ENCODE data around the gene PSD. TPM values are rescaled to one million over a fixed set of nuclear protein-coding genes. Genes with fewer than 3 reads are reported as not detected.

Gene PSD
- total and polyA plus RNA-seq, 2 donors (not counting 3 experiments of a cell fraction or from before 2014, with no cell fraction given) = 0.10 to 0.40 TPM

DNA sequence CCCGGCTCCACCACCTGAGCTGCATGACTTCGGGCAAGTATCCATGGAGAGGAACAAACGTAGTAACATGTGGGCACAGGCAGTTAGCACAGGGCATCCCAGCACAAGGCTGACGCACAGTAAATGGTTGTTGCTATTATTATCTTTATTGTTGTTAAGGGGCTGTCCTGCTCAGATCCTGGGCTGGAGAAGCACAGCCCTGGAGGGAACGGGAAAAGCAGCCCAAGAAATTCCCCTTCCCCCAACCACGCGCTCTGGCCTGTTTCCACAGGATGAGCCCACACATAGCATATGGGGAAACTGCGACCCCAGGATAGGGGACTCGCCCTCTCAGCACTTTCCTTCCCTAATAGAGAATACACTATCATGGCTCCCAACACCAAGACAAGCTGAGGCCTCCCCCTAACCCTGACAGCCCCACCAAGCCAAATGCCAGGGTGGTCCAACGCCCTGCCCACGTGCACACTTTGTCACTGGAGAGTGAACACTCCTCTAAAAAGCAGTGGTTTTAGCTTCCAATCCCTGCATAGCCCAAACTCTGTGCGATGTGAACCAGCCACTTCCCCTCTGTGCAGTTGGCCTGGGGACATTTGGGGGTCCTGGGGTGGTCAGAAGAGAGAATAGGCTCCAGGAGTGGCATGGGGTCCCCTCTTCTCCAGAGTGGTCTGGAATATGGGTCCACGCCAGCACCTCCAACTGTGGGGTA, 11.0 kb downstream of the PSD start:
- no peak for FAIRE-seq
- Histone ChIP-seq H3K4me1 (ENCODE audit: control insufficient read depth, extremely low read depth, insufficient read depth, low read length) (no peaks in the 10 kb centered on the region), H3K79me2 (ENCODE audit: control insufficient read depth, insufficient read depth, low read length) (no peaks in the 10 kb centered on the region), H3K27me3 (ENCODE audit: control insufficient read depth in 2 of 2, insufficient read depth in 2 of 2, low read length in 2 of 2) (peaks cover 37 to 44% of the 10 kb centered on the region in 2 experiments), H3K27ac (ENCODE audit: insufficient read depth, low read depth, low read length) (no peak overlapping the region), H3K36me3 (ENCODE audit: control insufficient read depth in 2 of 2, extremely low read depth in 1 of 2, insufficient read depth in 2 of 2, low read length in 2 of 2) (peaks cover 0 to under 1% of the 10 kb centered on the region in 2 experiments), H2AFZ (ENCODE audit: low read depth, low read length) (no peak overlapping the region), H3K9me3 (replicated peaks; ENCODE audit: control insufficient read depth, insufficient read depth, low read length) (no peaks in the 10 kb centered on the region), H4K20me1 (replicated peaks; ENCODE audit: control insufficient read depth, extremely low read depth, insufficient read depth, low read length) (no peaks in the 10 kb centered on the region), H3K9ac (replicated peaks; ENCODE audit: extremely low read depth, insufficient read depth, low read length) (no peak overlapping the region), H3K4me2 (ENCODE audit: insufficient read depth, low read length) (no peak overlapping the region), H3K9me1 (replicated peaks; ENCODE audit: control insufficient read depth, extremely low read depth, insufficient read depth, low read length) (no peaks in the 10 kb centered on the region), H3K4me3 (replicated peaks in 1 of 3; ENCODE audit: insufficient read depth in 1 of 3, low read depth in 1 of 3, low read length in 3 of 3) (no peak overlapping the region)
- DNase-seq (ENCODE audit: low read depth, low spot score) = no peak
- ChIA-PET POLR2A (no interaction called here), CTCF (interaction anchor here (1.1 to 5.8 kb wide), 4 partner anchors 15 to 188 kb away, joined by 4 to 51 read pairs (median 6); partner anchors contain the start of gene FBXL15)
- dilution Hi-C loops (cut with MboI; ENCODE audit: extremely low pct_ligation_motif_present, low sequenced_read_pairs) = no loop called here
- no TSS peak for BruUV-seq (replicated peaks)
- TF ChIP-seq EZH2 (IDR thresholded peaks at IDR 0.05; ENCODE audit: borderline replicate concordance, low read depth, low read length, severe bottlenecking) = no peak
- TF ChIP-seq MYC (IDR thresholded peaks at IDR 0.05; ENCODE audit: low read depth, low read length) = no peak
- TF ChIP-seq FOS (IDR thresholded peaks at IDR 0.05; ENCODE audit: borderline replicate concordance, insufficient read depth, low read length) = no peak
- TF ChIP-seq POLR2A (IDR thresholded peaks at IDR 0.05; ENCODE audit: low read depth, low read length) = no peak
- no peak for TF ChIP-seq JUN (IDR thresholded peaks at IDR 0.05; ENCODE audit: borderline replicate concordance, insufficient read depth, insufficient read length, low read depth)
- no peak for TF ChIP-seq GATA2 (IDR thresholded peaks at IDR 0.05; ENCODE audit: insufficient read depth, insufficient read length, low read depth, low read length)
- intact Hi-C loops (cut with micrococcal nuclease) = no loop called here

DNA sequence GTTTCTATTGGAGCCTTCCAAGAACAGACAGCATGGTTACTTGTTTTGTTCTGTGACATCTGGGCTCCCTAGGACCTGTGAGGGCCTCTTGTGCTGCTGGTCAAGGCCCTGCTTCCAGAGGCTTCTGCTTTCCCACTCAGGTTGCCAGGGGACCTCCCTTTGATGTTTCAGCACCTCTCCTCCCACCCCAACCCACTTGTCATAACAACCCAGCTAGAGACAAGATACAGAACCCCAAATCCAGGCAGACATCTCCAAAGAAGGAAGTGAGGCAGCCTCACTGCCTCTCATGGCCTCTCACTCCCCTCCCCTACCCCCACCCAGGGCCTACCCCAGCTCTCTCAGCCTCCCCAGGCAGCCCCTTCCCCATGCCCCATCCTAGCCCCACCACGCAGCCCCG, 11.8 kb downstream of the PSD start:
- CTCF ChIA-PET = interaction anchor here (1.1 to 5.8 kb wide), 4 partner anchors 16 to 187 kb away, joined by 4 to 51 read pairs (median 6); partner anchors contain the start of gene FBXL15
- Histone ChIP-seq H3K36me3 (ENCODE audit: control insufficient read depth in 2 of 2, extremely low read depth in 1 of 2, insufficient read depth in 2 of 2, low read length in 2 of 2) (peaks cover 0 to 5% of the 10 kb centered on the region in 2 experiments), H3K9me3 (replicated peaks; ENCODE audit: control insufficient read depth, insufficient read depth, low read length) (no peaks in the 10 kb centered on the region), H3K27me3 (ENCODE audit: control insufficient read depth in 2 of 2, insufficient read depth in 2 of 2, low read length in 2 of 2) (peaks cover 37 to 38% of the 10 kb centered on the region in 2 experiments), H3K9ac (replicated peaks; ENCODE audit: extremely low read depth, insufficient read depth, low read length) (no peak overlapping the region), H3K79me2 (ENCODE audit: control insufficient read depth, insufficient read depth, low read length) (no peaks in the 10 kb centered on the region), H4K20me1 (replicated peaks; ENCODE audit: control insufficient read depth, extremely low read depth, insufficient read depth, low read length) (no peaks in the 10 kb centered on the region), H3K4me1 (ENCODE audit: control insufficient read depth, extremely low read depth, insufficient read depth, low read length) (no peaks in the 10 kb centered on the region), H3K4me3 (replicated peaks in 1 of 3; ENCODE audit: insufficient read depth in 1 of 3, low read depth in 1 of 3, low read length in 3 of 3) (no peak overlapping the region), H2AFZ (ENCODE audit: low read depth, low read length) (no peak overlapping the region), H3K27ac (ENCODE audit: insufficient read depth, low read depth, low read length) (no peak overlapping the region), H3K9me1 (replicated peaks; ENCODE audit: control insufficient read depth, extremely low read depth, insufficient read depth, low read length) (no peaks in the 10 kb centered on the region), H3K4me2 (ENCODE audit: insufficient read depth, low read length) (no peak overlapping the region)
- no peak for DNase-seq (ENCODE audit: low read depth, low spot score)
- dilution Hi-C loops (cut with MboI; ENCODE audit: extremely low pct_ligation_motif_present, low sequenced_read_pairs) = no loop called here
- BruUV-seq (replicated peaks) = no TSS peak
- FAIRE-seq = no peak
- no peak for TF ChIP-seq GATA2 (IDR thresholded peaks at IDR 0.05; ENCODE audit: insufficient read depth, insufficient read length, low read depth, low read length)
- TF ChIP-seq, protein P1, sequence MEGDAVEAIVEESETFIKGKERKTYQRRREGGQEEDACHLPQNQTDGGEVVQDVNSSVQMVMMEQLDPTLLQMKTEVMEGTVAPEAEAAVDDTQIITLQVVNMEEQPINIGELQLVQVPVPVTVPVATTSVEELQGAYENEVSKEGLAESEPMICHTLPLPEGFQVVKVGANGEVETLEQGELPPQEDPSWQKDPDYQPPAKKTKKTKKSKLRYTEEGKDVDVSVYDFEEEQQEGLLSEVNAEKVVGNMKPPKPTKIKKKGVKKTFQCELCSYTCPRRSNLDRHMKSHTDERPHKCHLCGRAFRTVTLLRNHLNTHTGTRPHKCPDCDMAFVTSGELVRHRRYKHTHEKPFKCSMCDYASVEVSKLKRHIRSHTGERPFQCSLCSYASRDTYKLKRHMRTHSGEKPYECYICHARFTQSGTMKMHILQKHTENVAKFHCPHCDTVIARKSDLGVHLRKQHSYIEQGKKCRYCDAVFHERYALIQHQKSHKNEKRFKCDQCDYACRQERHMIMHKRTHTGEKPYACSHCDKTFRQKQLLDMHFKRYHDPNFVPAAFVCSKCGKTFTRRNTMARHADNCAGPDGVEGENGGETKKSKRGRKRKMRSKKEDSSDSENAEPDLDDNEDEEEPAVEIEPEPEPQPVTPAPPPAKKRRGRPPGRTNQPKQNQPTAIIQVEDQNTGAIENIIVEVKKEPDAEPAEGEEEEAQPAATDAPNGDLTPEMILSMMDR (IDR thresholded peaks at IDR 0.05; ENCODE audit: extremely low read depth in 1 of 2, insufficient read depth in 1 of 2, low read depth in 1 of 2, low read length in 2 of 2) = no peak
- TF ChIP-seq FOS (IDR thresholded peaks at IDR 0.05; ENCODE audit: borderline replicate concordance, insufficient read depth, low read length) = no peak
- no peak for TF ChIP-seq EZH2 (IDR thresholded peaks at IDR 0.05; ENCODE audit: borderline replicate concordance, low read depth, low read length, severe bottlenecking)
- no peak for TF ChIP-seq POLR2AphosphoS5 (IDR thresholded peaks at IDR 0.05; ENCODE audit: insufficient read depth, low read depth, low read length)
- TF ChIP-seq POLR2A (IDR thresholded peaks at IDR 0.05; ENCODE audit: low read depth, low read length) = no peak
- TF ChIP-seq MYC (IDR thresholded peaks at IDR 0.05; ENCODE audit: low read depth, low read length) = no peak
- TF ChIP-seq, protein P2, sequence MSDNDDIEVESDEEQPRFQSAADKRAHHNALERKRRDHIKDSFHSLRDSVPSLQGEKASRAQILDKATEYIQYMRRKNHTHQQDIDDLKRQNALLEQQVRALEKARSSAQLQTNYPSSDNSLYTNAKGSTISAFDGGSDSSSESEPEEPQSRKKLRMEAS (IDR thresholded peaks at IDR 0.05; ENCODE audit: insufficient read depth, insufficient read length) = no peak
- no peak for TF ChIP-seq JUN (IDR thresholded peaks at IDR 0.05; ENCODE audit: borderline replicate concordance, insufficient read depth, insufficient read length, low read depth)
- intact Hi-C loops (cut with micrococcal nuclease) = no loop called here
- POLR2A ChIA-PET = no interaction called here
